Loucy (cell line): ENCODE measurements around the gene STON1.

Experiments used
- H2AFZ ChIP-seq: fragments of 200-600 bp; sonication (generic); 2 replicates; pipeline ENCODE4 v1.6.0; 2016; ENCODE audit warnings: antibody characterized with exemption, mild to moderate bottlenecking, low read length, moderate library complexity
- H3F3A ChIP-seq: fragments of 200-600 bp; 2 replicates; pipeline ENCODE4 v1.6.0; 2016; ENCODE audit warnings: antibody characterized with exemption, low read depth, mild to moderate bottlenecking
- H3K27me3 ChIP-seq: fragments of 200-600 bp; sonication (generic); 2 replicates; pipeline ENCODE4 v1.6.1; 2014; ENCODE audit warnings: low read length, mild to moderate bottlenecking; ENCODE audit not compliant: insufficient read depth, poor library complexity, severe bottlenecking
- H3K36me3 ChIP-seq: fragments of 200-600 bp; sonication (generic); 2 replicates; pipeline ENCODE4 v1.6.1; 2016; ENCODE audit warnings: low read length; ENCODE audit not compliant: insufficient read depth
- H3K4me1 ChIP-seq: fragments of 200-600 bp; sonication (generic); 2 replicates; pipeline ENCODE4 v1.5.1; 2014; ENCODE audit warnings: low read length, mild to moderate bottlenecking; ENCODE audit not compliant: insufficient read depth, poor library complexity, severe bottlenecking
- H3K4me2 ChIP-seq: fragments of 200-600 bp; sonication (generic); 2 replicates; pipeline ENCODE4 v1.6.0; 2014; ENCODE audit warnings: antibody characterized with exemption, low read length, low read depth, mild to moderate bottlenecking; ENCODE audit not compliant: poor library complexity, severe bottlenecking
- H3K4me3 ChIP-seq: fragments of 200-600 bp; sonication (generic); 2 replicates; pipeline ENCODE4 v1.5.1; 2014; ENCODE audit warnings: low read length, mild to moderate bottlenecking, mixed read lengths; ENCODE audit not compliant: poor library complexity, severe bottlenecking
- H3K79me2 ChIP-seq: fragments of 200-600 bp; sonication (generic); 2 replicates; pipeline ENCODE4 v1.6.1; 2014; ENCODE audit warnings: low read length; ENCODE audit not compliant: insufficient read depth
- H3K9ac ChIP-seq: fragments of 200-600 bp; sonication (generic); 2 replicates; pipeline ENCODE4 v1.6.0; 2014; ENCODE audit warnings: mild to moderate bottlenecking, low read depth, low read length, moderate library complexity; ENCODE audit not compliant: poor library complexity, severe bottlenecking
- H3K9me2 ChIP-seq: fragments of 200-600 bp; sonication (generic); replicated peaks from 2 replicates; pipeline ENCODE4 v1.6.1; 2016; ENCODE audit warnings: low read depth, low read length, mixed read lengths
- H3K9me3 ChIP-seq: fragments of 200-600 bp; sonication (generic); 2 replicates; pipeline ENCODE4 v1.6.1; 2014; ENCODE audit warnings: mild to moderate bottlenecking, antibody characterized with exemption, low read length, low read depth; ENCODE audit not compliant: insufficient read depth
- H4K20me1 ChIP-seq: fragments of 200-600 bp; sonication (generic); 2 replicates; pipeline ENCODE4 v1.6.0; 2014; ENCODE audit warnings: antibody characterized with exemption, low read length, mild to moderate bottlenecking; ENCODE audit not compliant: insufficient read depth, poor library complexity, severe bottlenecking
- CTCF ChIP-seq: fragments of 200-600 bp; sonication (generic); conservative IDR thresholded peaks from 2 replicates; pipeline ENCODE4 v1.5.1; 2014; ENCODE audit warnings: mild to moderate bottlenecking, antibody characterized with exemption, low read length
- EZH2phosphoT487 ChIP-seq: fragments of 200-600 bp; IDR thresholded peaks from 2 replicates; pipeline ENCODE4 v1.6.1; 2018; ENCODE audit warnings: antibody characterized with exemption, mild to moderate bottlenecking, moderate library complexity, borderline replicate concordance

STON1 gene

GRCh38 chr2:48507111-48507510 lies 22.8 kb upstream of the STON1 start:
- peaks cover 8% of the 10 kb centered on the region; the same call in 1 of the 2 replicates for H3K36me3 ChIP-seq

GRCh38 chr2:48508461-48509124 lies 21.4 kb upstream of the STON1 start:
- no peak overlapping the region for H3K4me2 ChIP-seq
- H3K9me2 ChIP-seq = no peaks in the 10 kb centered on the region
- H3F3A ChIP-seq = no peaks in the 10 kb centered on the region
- no peaks in the 10 kb centered on the region for H3K79me2 ChIP-seq
- no peak overlapping the region for H3K9ac ChIP-seq
- TF ChIP-seq CTCF = no peak
- no peak for TF ChIP-seq EZH2phosphoT487
- no peaks in the 10 kb centered on the region for H3K27me3 ChIP-seq
- peaks cover 9% of the 10 kb centered on the region; the same call in 1 of the 2 replicates for H3K36me3 ChIP-seq
- H3K9me3 ChIP-seq = no peaks in the 10 kb centered on the region
- peaks cover 4% of the 10 kb centered on the region for H3K4me1 ChIP-seq
- H2AFZ ChIP-seq = no peak overlapping the region
- H3K4me3 ChIP-seq = no peak overlapping the region
- no peaks in the 10 kb centered on the region for H4K20me1 ChIP-seq

More at GRCh38 chr2:48507111-48507510, 22.8 kb upstream of the STON1 start:
- Histone ChIP-seq H3K27me3 (no peaks in the 10 kb centered on the region), H2AFZ (no peak overlapping the region), H4K20me1 (no peaks in the 10 kb centered on the region), H3K4me3 (no peak overlapping the region), H3K9me2 (no peaks in the 10 kb centered on the region), H3K9ac (no peak overlapping the region), H3K79me2 (no peaks in the 10 kb centered on the region), H3K9me3 (no peaks in the 10 kb centered on the region), H3K4me1 (peaks cover 4% of the 10 kb centered on the region), H3K4me2 (no peak overlapping the region), H3F3A (no peaks in the 10 kb centered on the region)
- TF ChIP-seq EZH2phosphoT487 = no peak
- no peak for TF ChIP-seq CTCF

GRCh38 chr2:48510329-48510728 lies 19.6 kb upstream of the STON1 start:
- Histone ChIP-seq H3K27me3 (no peaks in the 10 kb centered on the region), H3K36me3 (peaks cover 13% of the 10 kb centered on the region; the same call in 1 of the 2 replicates), H3K4me1 (peaks cover 4% of the 10 kb centered on the region), H4K20me1 (no peaks in the 10 kb centered on the region), H3K4me3 (no peak overlapping the region), H3F3A (no peaks in the 10 kb centered on the region), H2AFZ (no peak overlapping the region), H3K9me3 (no peaks in the 10 kb centered on the region), H3K79me2 (no peaks in the 10 kb centered on the region), H3K9ac (no peak overlapping the region), H3K4me2 (no peak overlapping the region), H3K9me2 (no peaks in the 10 kb centered on the region)
- TF ChIP-seq EZH2phosphoT487 = no peak
- no peak for TF ChIP-seq CTCF
